ENCODE data around the gene TULP4.
"Not testable (repeated sequence)": the region's sequence is repeated elsewhere in the genome, so short reads cannot be mapped to it uniquely, and the experiment has no call there.

The TULP4 gene

DNA sequence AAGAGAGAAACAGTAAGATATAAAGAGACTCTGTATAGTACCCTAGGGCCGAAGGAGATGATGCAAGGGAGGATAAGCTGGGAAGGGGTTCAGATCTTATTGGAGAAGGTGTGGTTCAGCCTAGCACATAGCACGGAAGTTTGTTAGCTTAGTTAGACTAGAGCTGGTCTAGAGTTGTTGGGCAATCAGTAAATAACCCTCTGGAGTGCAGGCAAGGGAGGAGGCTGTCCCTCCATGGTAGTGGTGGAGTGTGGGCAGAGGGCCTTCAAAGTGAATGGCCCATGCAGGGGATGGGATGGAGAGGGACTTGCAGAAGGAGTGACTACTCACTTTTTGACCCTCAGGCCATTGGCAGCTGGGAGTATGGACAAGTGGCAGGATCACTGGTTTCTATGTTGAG lies 20.0 kb downstream of the TULP4 start:
- no peak overlapping the region for H3K4me3 ChIP-seq (ENCODE audit: low read length)
- H3K9me3 ChIP-seq (ENCODE audit: control insufficient read depth, low read depth, low read length), result peaks cover 6% of the 10 kb centered on the region
- no peak overlapping the region for H3K9ac ChIP-seq (ENCODE audit: low read length)
- peaks cover 23% of the 10 kb centered on the region for H3K4me1 ChIP-seq (ENCODE audit: control insufficient read depth, low read depth, low read length)
- H3K27me3 ChIP-seq (ENCODE audit: control insufficient read depth, insufficient read depth, low read length), result no peaks in the 10 kb centered on the region
- H3K27ac ChIP-seq (ENCODE audit: low read length), result no peak overlapping the region
- H3K36me3 ChIP-seq (ENCODE audit: control insufficient read depth, low read depth, low read length), result no peaks in the 10 kb centered on the region

DNA sequence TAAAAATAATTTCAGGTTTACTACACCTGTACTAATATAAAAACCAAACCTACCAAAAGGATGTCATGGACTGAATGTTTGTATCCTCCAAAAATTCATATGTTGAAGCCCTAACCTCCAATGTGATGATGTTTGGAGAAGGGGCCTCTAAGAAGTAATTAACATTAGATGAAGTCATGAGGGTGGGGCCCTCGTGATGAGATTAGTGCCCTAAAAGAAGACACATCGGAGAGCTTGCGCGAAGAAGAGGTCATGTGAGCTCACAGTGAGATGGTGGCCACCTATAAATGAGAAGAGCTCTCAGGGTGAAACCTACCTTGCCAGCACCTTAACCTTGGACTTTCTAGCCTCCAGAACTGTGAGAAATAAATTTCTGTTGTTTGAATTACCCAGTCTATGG lies 20.8 kb downstream of the TULP4 start:
- H3K9me3 ChIP-seq (ENCODE audit: control insufficient read depth, low read depth, low read length), result peaks cover 6% of the 10 kb centered on the region
- no peak overlapping the region for H3K9ac ChIP-seq (ENCODE audit: low read length)
- H3K4me1 ChIP-seq (ENCODE audit: control insufficient read depth, low read depth, low read length), result peaks cover 21% of the 10 kb centered on the region
- H3K27me3 ChIP-seq (ENCODE audit: control insufficient read depth, insufficient read depth, low read length), result no peaks in the 10 kb centered on the region
- H3K36me3 ChIP-seq (ENCODE audit: control insufficient read depth, low read depth, low read length), result no peaks in the 10 kb centered on the region
- no peak overlapping the region for H3K27ac ChIP-seq (ENCODE audit: low read length)
- H3K4me3 ChIP-seq (ENCODE audit: low read length), result no peak overlapping the region

DNA sequence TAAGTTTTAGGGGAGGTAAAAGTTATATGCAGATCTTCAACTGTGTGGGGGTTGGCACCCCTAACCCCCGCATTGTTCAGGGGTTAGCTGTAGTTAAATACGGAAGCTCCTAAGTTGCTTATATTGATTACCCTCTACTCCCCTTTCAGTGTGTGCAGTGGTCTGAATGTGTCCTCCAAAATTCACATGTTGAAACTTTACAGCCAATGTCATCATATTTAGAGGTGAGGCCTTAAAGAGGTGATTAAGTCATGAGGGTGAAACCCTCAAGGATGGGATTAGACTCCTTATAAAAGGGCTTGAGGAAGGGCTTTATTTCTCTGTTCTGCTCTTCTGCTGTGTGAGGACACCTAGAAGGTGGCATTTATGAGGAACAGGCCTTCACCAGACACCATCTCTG lies 22.3 kb downstream of the TULP4 start:
- Histone ChIP-seq H3K4me1 (ENCODE audit: control insufficient read depth, low read depth, low read length) (peaks cover 25% of the 10 kb centered on the region), H3K36me3 (ENCODE audit: control insufficient read depth, low read depth, low read length) (no peaks in the 10 kb centered on the region), H3K27ac (ENCODE audit: low read length) (no peak overlapping the region), H3K27me3 (ENCODE audit: control insufficient read depth, insufficient read depth, low read length) (no peaks in the 10 kb centered on the region), H3K4me3 (ENCODE audit: low read length) (no peak overlapping the region), H3K9ac (ENCODE audit: low read length) (no peak overlapping the region), H3K9me3 (ENCODE audit: control insufficient read depth, low read depth, low read length) (peaks cover 6% of the 10 kb centered on the region)

DNA sequence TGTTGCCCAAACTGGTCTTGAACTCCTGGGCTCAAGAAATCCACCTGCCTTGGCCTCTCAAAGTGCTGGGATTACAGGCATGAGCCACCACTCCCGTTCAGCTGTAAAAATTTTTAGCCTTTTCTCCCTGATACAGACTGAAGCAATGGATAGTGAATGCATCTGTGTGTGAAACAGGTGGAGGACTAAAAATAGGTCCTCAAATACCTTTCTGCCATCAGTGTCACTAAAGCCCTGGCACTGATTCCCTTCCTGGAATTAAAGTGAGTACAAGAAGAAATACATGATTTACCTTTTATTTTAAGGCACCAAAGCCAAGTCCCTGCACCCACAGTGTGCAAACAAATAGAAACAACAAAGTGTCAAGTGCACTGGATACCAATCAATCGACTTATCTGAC lies 25.1 kb downstream of the TULP4 start:
- H3K4me3 ChIP-seq (ENCODE audit: low read length), result no peak overlapping the region
- no peaks in the 10 kb centered on the region for H3K27me3 ChIP-seq (ENCODE audit: control insufficient read depth, insufficient read depth, low read length)
- peaks cover 6% of the 10 kb centered on the region for H3K9me3 ChIP-seq (ENCODE audit: control insufficient read depth, low read depth, low read length)
- H3K27ac ChIP-seq (ENCODE audit: low read length), result no peak overlapping the region
- H3K36me3 ChIP-seq (ENCODE audit: control insufficient read depth, low read depth, low read length), result no peaks in the 10 kb centered on the region
- no peak overlapping the region for H3K9ac ChIP-seq (ENCODE audit: low read length)
- H3K4me1 ChIP-seq (ENCODE audit: control insufficient read depth, low read depth, low read length), result peaks cover 38% of the 10 kb centered on the region

DNA sequence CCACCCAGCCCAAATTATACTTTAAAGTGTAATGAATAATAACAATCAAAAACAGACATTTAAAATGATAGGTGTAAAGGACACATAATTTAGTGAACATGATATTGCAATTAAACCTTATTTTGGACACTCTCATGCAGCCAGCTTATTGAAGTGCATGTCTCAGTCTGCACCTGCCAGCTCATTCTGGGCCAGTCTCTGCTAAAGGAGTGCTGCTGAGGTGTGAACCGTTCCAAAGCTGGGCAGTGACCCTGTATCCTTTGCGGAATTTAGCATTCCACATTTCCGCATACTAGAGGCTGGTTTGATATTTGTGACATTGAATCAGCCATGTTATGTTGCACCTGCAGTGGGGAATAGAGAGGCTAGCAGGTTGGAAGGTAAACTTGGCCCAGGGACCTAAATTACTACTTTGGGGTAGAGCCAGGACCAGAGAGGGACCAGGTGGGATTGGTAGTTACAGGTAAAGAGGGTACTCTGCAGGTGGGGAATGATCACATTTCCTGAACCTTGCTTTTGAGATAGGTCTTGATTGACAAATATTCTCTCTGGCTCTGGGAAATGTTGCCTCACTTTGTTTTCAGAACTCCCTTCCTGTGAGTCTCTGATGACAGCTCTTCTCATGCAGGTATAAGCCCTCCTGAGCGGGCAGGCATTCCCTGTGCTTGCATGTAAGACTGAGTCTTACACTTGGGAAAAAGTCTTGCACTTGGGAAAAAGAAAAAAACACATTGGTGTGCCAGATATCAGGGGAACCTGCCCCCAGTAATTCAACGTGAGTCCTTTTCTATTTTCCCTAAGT lies 26.2 kb downstream of the TULP4 start:
- peaks cover 47% of the 10 kb centered on the region for H3K4me1 ChIP-seq (ENCODE audit: control insufficient read depth, low read depth, low read length)

DNA sequence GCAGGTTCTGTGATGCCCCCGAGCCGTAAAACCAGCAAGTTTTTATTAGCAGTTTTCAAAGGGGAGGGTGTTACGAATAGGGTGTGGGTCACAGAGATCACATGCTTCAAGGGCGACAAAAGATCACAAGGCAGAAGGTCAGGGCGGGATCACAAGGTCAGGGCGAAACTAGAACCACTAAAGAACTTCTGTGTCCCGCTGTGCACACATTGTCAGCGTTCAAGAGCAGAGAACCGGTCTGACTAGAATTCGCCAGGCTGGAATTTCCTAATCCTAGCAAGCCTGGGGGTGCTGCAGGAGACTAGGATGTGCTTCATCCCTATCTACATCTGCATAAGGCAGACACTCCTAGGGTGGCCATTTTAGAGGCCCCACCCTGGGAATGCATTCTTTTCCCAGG lies 26.9 kb downstream of the TULP4 start:
- Histone ChIP-seq H3K9ac (ENCODE audit: low read length) (peak overlapping the region; percentile 34), H3K4me3 (ENCODE audit: low read length) (peak overlapping the region; percentile 34), H3K4me1 (ENCODE audit: control insufficient read depth, low read depth, low read length) (peaks cover 51% of the 10 kb centered on the region)
- not testable (repeated sequence) for H3K27me3 ChIP-seq (ENCODE audit: control insufficient read depth, insufficient read depth, low read length); H3K27ac ChIP-seq (ENCODE audit: low read length); H3K36me3 ChIP-seq (ENCODE audit: control insufficient read depth, low read depth, low read length); H3K9me3 ChIP-seq (ENCODE audit: control insufficient read depth, low read depth, low read length)

More for the DNA sequence above, 26.2 kb downstream of the TULP4 start:
- no peaks in the 10 kb centered on the region for H3K36me3 ChIP-seq (ENCODE audit: control insufficient read depth, low read depth, low read length)
- H3K9ac ChIP-seq (ENCODE audit: low read length), result peak overlapping the region; percentile 34
- H3K4me3 ChIP-seq (ENCODE audit: low read length), result peak overlapping the region; percentile 34
- no peaks in the 10 kb centered on the region for H3K27me3 ChIP-seq (ENCODE audit: control insufficient read depth, insufficient read depth, low read length)
- no peaks in the 10 kb centered on the region for H3K9me3 ChIP-seq (ENCODE audit: control insufficient read depth, low read depth, low read length)
- H3K27ac ChIP-seq (ENCODE audit: low read length), result peak overlapping the region; percentile 29

DNA sequence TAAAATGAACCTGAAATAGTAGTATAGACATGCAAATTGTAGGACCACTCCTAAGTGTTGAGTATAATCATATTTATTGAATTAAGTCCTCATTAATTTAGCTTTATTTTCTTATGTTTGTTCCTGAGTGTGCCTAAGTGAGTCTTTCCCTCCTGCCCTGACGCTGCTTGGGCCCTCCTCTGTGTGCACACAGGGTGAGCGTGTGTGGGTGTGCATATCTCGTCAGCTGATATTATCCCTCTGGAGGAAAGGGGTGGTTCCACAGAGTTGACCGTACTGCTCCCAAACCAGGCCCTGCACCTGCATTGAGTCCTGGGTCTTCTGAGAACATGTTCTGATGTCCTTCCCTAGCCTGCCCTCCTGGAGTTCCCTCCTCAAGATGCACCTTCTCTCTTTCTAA lies 28.0 kb downstream of the TULP4 start:
- H3K27me3 ChIP-seq (ENCODE audit: control insufficient read depth, insufficient read depth, low read length), result no peaks in the 10 kb centered on the region
- no peak overlapping the region for H3K27ac ChIP-seq (ENCODE audit: low read length)
- no peaks in the 10 kb centered on the region for H3K36me3 ChIP-seq (ENCODE audit: control insufficient read depth, low read depth, low read length)
- no peak overlapping the region for H3K4me3 ChIP-seq (ENCODE audit: low read length)
- H3K9me3 ChIP-seq (ENCODE audit: control insufficient read depth, low read depth, low read length), result no peaks in the 10 kb centered on the region
- H3K4me1 ChIP-seq (ENCODE audit: control insufficient read depth, low read depth, low read length), result peaks cover 55% of the 10 kb centered on the region
- H3K9ac ChIP-seq (ENCODE audit: low read length), result no peak overlapping the region

DNA sequence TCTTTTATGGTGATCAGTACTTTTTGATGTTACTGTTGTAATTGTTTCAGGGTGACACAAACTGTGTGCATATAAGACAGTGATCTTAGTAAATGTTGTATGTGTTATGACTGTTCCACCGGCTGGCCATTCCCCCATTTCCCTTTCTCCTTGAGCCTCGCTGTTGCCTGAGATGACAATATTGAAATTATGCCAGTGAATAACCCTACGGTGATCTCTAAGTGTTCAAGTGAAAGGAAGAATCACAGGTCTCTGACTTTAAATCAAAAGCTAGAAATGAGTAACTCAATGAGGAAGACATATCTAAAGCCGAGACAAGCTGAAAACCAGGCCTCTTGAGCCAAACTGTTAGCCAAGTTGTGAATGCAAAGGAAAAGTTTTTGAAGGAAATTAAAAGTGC lies 32.3 kb downstream of the TULP4 start:
- Histone ChIP-seq H3K27me3 (ENCODE audit: control insufficient read depth, insufficient read depth, low read length) (no peaks in the 10 kb centered on the region), H3K9ac (ENCODE audit: low read length) (no peak overlapping the region), H3K4me3 (ENCODE audit: low read length) (no peak overlapping the region), H3K9me3 (ENCODE audit: control insufficient read depth, low read depth, low read length) (peaks cover 7% of the 10 kb centered on the region), H3K36me3 (ENCODE audit: control insufficient read depth, low read depth, low read length) (no peaks in the 10 kb centered on the region), H3K27ac (ENCODE audit: low read length) (no peak overlapping the region), H3K4me1 (ENCODE audit: control insufficient read depth, low read depth, low read length) (peaks cover 30% of the 10 kb centered on the region)

DNA sequence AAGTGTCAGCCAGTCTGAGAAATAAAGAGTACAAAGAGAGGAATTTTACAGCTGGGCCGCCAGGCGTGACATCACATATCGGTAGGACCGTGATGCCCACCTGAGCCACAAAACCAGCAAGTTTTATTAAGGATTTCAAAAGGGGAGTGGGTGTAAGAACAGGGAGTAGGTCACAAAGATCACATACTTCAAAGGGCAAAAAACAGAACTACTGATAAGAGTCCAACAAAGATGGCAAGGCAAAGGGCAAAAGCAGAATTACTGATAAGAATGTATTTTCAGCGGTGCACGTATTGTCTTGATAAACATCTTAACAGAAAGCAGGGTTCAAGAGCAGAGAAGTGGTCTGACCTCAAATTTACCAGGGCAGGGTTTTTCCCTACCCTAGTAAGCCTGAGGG lies 33.2 kb downstream of the TULP4 start:
- not testable (repeated sequence) for H3K36me3 ChIP-seq (ENCODE audit: control insufficient read depth, low read depth, low read length); H3K4me3 ChIP-seq (ENCODE audit: low read length); H3K9me3 ChIP-seq (ENCODE audit: control insufficient read depth, low read depth, low read length); H3K27me3 ChIP-seq (ENCODE audit: control insufficient read depth, insufficient read depth, low read length); H3K27ac ChIP-seq (ENCODE audit: low read length); H3K9ac ChIP-seq (ENCODE audit: low read length)
- H3K4me1 ChIP-seq (ENCODE audit: control insufficient read depth, low read depth, low read length), result peaks cover 21% of the 10 kb centered on the region

DNA sequence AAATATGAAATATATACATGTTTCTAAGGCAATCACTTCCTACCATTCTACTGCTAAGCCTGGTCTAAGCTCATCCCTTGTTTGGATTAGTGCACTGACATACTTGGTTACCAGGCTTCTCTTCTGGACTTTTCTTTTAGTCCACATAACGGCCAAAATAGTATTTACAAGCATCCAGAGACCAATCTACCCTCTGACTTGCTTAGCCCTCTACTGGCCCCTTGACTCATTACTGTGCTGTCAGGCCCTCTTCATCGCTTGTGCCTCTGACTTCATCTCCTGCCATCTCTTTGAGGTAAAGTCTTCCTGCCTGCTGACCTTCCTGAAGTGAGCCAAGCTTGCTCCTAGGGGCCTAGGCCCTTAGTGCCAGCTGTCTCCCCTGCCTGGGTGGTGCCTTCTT lies 35.1 kb downstream of the TULP4 start:
- peaks cover 7% of the 10 kb centered on the region for H3K9me3 ChIP-seq (ENCODE audit: control insufficient read depth, low read depth, low read length)
- H3K27me3 ChIP-seq (ENCODE audit: control insufficient read depth, insufficient read depth, low read length), result no peaks in the 10 kb centered on the region
- H3K4me3 ChIP-seq (ENCODE audit: low read length), result no peak overlapping the region
- H3K4me1 ChIP-seq (ENCODE audit: control insufficient read depth, low read depth, low read length), result peaks cover 17% of the 10 kb centered on the region
- no peak overlapping the region for H3K27ac ChIP-seq (ENCODE audit: low read length)
- H3K36me3 ChIP-seq (ENCODE audit: control insufficient read depth, low read depth, low read length), result no peaks in the 10 kb centered on the region
- H3K9ac ChIP-seq (ENCODE audit: low read length), result no peak overlapping the region

DNA sequence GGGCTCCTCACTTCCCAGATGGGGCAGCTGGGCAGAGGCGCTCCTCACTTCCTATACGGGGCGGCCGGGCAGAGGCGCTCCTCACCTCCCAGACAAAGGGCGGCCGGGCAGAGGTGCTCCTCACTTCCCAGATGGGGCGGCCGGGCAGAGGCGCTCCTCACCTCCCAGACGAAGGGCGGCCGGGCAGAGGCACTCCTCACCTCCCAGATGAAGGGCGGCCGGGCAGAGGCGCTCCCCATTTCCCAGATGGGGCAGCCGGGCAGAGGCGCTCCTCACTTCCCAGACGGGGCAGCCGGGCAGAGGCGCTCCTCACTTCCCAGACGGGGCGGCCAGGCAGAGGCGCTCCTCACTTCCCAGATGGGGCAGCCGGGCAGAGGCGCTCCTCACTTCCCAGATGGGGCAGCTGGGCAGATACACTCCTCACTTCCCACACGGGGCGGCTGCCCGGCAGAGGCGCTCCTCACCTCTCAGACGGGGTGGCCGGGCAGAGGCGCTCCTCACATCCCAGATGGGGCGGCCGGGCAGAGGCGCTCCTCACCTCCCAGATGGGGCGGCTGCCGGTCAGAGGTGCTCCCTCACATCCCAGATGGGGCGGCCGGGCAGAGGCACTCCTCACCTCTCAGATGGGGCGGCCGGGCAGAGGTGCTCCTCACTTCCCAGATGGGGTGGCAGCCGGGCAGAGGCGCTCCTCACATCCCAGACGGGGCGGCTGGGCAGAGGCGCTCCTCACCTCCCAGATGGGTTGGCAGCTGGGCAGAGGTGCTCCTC lies 36.7 kb downstream of the TULP4 start:
- H3K4me3 ChIP-seq (ENCODE audit: low read length); H3K27me3 ChIP-seq (ENCODE audit: control insufficient read depth, insufficient read depth, low read length); H3K36me3 ChIP-seq (ENCODE audit: control insufficient read depth, low read depth, low read length); H3K27ac ChIP-seq (ENCODE audit: low read length); H3K4me1 ChIP-seq (ENCODE audit: control insufficient read depth, low read depth, low read length); H3K9me3 ChIP-seq (ENCODE audit: control insufficient read depth, low read depth, low read length); H3K9ac ChIP-seq (ENCODE audit: low read length): not testable (repeated sequence)

Data from iPS-18a (cell line).